ENCODE results near the gene CA5A.
"Not testable (repeated sequence)": the region's sequence is repeated elsewhere in the genome, so short reads cannot be mapped to it uniquely, and the experiment has no call there.

Gene CA5A

DNA sequence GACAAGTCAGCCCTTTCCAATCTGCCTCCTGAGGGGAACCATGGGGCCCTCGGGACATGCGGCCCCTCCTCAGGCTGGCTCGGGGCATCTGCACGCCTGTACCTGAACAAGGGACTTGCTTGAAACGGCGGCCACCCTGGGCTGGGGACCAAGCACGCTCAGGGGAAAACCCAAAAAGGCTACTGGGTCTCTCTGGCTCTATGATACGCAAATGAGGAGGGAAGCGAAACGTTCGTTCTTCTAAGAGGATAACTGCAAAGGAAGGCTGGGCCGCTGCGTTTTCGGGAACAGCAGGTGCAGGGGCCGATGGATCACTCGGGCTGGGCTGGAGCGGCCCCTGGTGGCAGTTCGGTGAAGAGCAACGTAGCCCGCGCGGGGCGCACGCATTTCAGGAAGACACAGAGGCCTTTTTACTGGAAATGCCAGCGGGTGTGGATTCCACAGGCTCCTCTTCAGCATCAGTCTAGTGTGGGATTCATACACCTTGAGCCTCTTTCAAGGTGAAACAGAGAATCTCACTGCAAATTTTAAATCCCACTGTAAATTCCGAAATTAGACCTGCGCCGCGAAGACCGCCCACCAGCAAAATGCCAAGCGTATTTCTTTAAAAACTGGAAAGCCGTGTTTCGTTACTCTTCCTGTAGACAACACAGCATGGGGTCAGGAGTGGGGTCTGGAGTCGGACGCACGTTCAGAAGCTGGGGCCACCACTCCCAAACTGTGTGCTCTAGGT is 27.0 kb downstream of the CA5A start:
- TF ChIP-seq, protein P1, sequence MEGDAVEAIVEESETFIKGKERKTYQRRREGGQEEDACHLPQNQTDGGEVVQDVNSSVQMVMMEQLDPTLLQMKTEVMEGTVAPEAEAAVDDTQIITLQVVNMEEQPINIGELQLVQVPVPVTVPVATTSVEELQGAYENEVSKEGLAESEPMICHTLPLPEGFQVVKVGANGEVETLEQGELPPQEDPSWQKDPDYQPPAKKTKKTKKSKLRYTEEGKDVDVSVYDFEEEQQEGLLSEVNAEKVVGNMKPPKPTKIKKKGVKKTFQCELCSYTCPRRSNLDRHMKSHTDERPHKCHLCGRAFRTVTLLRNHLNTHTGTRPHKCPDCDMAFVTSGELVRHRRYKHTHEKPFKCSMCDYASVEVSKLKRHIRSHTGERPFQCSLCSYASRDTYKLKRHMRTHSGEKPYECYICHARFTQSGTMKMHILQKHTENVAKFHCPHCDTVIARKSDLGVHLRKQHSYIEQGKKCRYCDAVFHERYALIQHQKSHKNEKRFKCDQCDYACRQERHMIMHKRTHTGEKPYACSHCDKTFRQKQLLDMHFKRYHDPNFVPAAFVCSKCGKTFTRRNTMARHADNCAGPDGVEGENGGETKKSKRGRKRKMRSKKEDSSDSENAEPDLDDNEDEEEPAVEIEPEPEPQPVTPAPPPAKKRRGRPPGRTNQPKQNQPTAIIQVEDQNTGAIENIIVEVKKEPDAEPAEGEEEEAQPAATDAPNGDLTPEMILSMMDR (IDR thresholded peaks at IDR 0.05; ENCODE audit: low read depth, low read length) = peak; percentile 83
- not testable (repeated sequence) for H3K9me3 ChIP-seq; H3K4me3 ChIP-seq (ENCODE audit: low read depth, low read length); H3K4me1 ChIP-seq; H3K36me3 ChIP-seq; H3K27me3 ChIP-seq
- DNase-seq = peak; percentile 81

DNA sequence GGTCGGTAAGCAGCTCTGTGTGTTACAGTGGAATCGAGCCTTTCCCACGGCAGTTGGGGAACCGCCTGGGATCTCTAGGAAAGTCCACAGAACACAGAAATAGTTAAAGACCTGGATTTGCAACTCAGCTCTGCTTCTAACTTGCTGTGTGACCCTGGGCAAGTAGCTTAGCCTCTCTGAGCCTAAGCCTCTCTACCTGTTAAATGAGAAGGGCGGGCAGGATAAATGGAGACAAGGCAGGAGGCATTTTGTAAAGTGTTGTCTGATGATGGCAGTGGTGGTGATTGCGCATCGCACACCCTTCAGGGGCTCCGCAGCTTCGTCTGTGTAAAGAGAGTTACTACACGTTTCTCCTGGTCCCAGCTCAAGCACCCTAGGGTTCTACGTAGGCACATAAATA is 28.2 kb downstream of the CA5A start:
- H3K4me1 ChIP-seq; H3K27me3 ChIP-seq; H3K9me3 ChIP-seq; H3K36me3 ChIP-seq; DNase-seq; H3K4me3 ChIP-seq (ENCODE audit: low read depth, low read length): not testable (repeated sequence)

DNA sequence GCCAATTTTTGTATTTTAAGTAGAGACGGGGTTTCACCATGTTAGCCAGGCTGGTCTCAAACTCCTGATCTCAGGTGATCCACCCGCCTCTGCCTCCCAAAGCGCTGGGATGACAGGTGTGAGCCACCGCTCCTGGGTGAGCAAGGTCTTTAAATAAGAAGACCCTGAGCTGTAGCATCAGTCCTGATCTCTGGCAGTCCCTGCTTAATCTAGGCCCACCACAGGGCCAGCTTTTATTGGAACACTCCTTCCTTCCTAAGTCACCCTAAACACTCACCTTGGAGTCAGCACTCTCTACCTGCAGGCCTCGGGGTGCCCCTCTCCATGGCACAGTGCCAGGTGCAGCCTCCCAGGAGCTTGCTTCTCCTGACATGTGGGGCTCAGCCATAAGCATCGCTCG is 30.8 kb downstream of the CA5A start:
- not testable (repeated sequence) for H3K27me3 ChIP-seq; H3K36me3 ChIP-seq; H3K4me1 ChIP-seq; DNase-seq; H3K4me3 ChIP-seq (ENCODE audit: low read depth, low read length); H3K9me3 ChIP-seq

DNA sequence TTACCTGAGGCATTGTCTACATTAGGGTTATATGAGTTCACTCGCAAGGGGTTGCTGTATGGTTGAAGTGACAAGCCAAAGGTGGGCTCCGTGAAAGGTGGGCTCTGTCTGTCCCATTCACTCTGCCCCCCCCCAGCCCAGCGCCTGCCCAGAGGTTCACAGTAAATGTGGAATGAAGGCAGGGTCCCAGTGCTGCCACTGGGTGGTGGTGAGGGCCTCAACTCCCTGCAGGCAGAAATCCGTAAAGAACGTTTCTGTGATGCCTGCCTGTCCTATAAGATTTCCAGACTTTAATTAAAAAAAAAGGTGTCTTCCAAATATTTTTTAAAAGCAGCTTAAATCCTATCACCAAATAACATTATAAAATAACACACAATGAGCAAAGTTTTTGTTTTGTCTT is 31.4 kb downstream of the CA5A start:
- not testable (repeated sequence) for H3K9me3 ChIP-seq; H3K4me3 ChIP-seq (ENCODE audit: low read depth, low read length); H3K36me3 ChIP-seq; DNase-seq; H3K4me1 ChIP-seq; H3K27me3 ChIP-seq

DNA sequence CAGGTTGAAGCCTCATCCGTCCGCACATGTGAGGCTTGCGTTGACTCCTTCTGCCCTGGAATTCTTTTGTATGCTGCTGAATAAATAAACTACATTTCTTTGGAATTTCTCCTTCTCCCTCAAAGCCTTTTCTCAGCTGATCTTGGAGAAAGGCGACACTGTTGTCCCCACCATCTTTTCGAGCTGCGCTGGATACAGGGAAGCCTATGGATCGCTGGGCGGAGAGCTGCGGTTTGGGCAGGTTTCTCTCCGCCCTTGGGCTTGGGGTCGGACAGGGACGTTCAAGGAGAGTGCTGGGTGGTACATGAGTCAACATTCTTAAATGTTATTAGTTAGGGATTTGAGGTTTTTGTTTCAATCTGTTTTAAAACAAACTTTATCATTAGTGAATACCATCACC is 35.8 kb downstream of the CA5A start:
- H3K9me3 ChIP-seq; H3K36me3 ChIP-seq; H3K27me3 ChIP-seq; DNase-seq; H3K4me3 ChIP-seq (ENCODE audit: low read depth, low read length); H3K4me1 ChIP-seq: not testable (repeated sequence)

DNA sequence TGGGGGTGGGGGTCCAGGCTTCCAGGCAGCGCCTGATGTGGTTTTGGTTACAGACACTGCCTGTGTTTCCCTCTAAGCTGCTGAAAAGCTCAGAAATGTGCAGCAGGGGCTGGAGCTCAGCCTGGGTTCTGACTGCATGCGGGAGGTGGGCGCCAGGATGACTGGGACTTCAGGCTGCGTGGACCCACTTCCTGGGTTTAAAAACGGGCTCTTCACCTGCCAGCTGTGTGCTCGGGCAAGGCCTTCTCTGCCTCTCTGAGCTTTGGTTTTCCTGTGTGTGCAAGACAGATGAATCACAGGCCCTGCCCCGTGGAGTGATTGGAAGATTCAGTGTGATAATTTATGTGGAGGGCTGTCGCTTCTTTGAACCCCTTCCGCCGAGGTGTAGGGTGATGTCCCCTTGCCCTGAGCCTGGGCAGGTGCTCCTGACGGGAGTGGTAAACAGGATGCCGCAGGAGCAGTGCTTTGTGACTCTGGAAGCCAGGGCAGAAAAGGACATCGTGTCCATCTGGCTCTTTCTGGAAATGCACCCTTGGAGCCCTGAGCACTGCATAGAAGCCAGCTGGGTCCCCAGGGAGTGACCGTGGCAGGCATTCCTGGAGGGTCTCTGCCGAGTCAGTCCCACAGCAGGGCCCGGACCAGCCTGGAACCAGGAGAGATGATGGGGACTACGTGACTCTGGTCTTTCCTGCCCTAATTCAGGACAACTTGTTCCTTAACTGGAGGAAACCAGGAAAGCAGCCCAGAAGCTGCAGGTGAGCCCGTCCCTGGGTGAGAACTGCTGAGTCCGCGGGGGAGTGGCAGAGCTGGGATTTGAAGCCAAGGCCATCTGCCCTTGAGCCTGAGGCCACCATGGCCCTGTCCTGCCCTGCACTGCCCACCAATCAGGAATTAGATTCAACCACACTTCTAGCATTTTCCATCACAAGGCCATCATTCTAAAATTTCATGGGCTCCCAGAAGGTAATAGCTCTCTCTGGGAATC is 38.5 kb downstream of the CA5A start:
- Histone ChIP-seq H3K4me3 (ENCODE audit: low read depth, low read length) (no peak overlapping the region), H3K36me3 (no peaks in the 10 kb centered on the region), H3K4me1 (no peaks in the 10 kb centered on the region), H3K27me3 (no peaks in the 10 kb centered on the region), H3K9me3 (no peaks in the 10 kb centered on the region)
- TF ChIP-seq, protein P1 (IDR thresholded peaks at IDR 0.05; ENCODE audit: low read depth, low read length) = no peak
- peak; percentile 40 for DNase-seq

DNA sequence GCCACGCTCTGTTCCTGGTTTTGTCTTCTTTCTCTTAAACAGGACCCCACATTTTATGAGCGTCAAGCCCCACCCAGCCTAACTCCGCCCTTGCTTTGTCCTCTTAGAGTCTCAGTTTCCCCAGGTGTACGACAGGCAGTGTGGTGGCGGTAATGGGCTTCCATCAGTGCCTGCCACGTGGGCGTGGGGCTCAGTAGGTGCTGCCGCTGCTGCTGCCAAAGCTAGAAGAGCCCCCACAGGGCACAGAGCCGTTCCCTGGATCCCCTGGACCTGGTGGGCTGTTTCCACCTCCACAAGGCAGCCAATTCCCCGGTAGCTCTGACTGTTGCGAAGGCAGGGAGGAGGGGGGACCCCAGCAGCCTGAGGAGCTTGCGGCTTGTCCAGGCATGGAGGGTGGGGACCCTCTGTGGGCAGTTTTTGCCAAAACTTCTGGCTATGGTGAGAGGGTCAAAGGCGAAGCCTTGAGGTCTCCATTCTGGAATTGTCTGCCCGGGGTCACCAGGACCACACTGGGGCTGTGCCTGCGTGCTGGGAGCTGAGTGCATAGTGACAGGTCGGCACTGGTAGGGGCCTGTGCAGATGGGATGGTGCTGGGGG is 39.3 kb downstream of the CA5A start:
- H3K27me3 ChIP-seq; H3K9me3 ChIP-seq; H3K36me3 ChIP-seq; DNase-seq; H3K4me3 ChIP-seq (ENCODE audit: low read depth, low read length); H3K4me1 ChIP-seq: not testable (repeated sequence)

DNA sequence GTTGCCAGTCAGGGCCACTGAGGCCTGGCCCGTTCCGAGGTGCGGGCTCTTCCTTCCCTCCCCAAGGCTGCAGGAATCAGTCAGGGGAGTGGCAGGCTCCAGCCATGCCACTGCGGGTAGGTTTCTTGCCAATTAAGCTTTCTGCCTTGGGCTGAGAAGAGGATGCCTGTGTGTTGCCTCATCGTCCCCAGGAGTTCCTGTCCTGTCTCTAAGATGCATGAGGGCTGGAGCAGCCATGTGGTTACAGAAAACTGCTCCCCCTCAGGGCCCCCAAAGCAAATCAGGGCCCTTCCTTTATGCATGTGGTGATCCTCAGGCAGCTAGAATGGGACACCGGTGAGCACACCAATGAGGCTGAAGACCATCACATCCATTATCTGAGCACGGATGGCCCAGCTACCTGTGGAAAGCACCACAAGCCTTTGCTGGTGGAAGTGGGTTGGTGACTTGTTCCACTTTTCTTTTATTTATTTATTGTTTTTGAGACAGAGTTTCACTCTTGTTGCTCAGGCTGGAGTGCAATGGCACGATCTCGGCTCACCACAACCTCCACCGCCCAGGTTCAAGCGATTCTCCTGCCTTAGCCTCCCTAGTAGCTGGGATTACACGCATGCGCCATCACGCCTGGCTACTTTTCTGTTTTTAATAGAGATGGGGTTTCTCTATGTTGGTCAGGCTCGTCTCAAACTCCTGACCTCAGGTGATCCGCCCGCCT is 40.0 kb downstream of the CA5A start:
- DNase-seq; H3K4me1 ChIP-seq; H3K27me3 ChIP-seq; H3K36me3 ChIP-seq; H3K9me3 ChIP-seq; H3K4me3 ChIP-seq (ENCODE audit: low read depth, low read length): not testable (repeated sequence)

Data from BE2C (cell line).